ENCODE data around the gene PLEKHG1.

The PLEKHG1 gene

GRCh38 chr6:150641398-150642139 is 41.9 kb downstream of the PLEKHG1 start:
- no peak for DNase-seq

GRCh38 chr6:150646228-150646627 is 46.5 kb downstream of the PLEKHG1 start:
- no peak for DNase-seq

- DNase-seq: no peak
These were observed 47.4 kb downstream of the PLEKHG1 start for GRCh38 chr6:150647051-150647450.

Data from stimulated activated CD8-positive, alpha-beta memory T cell treated with anti-CD3 and anti-CD28 coated beads, Interleukin-4, amount 100 ng/mL, for 48 hours (primary cell).